ENCODE results near the gene ZNF200. TPM values are rescaled to one million over a fixed set of nuclear protein-coding genes. Genes with fewer than 3 reads are reported as not detected.
A peak's percentile ranks its signal among the peaks of the same experiment; 100 is the strongest.
"Not testable (repeated sequence)": the region's sequence is repeated elsewhere in the genome, so short reads cannot be mapped to it uniquely, and the experiment has no call there.

Gene ZNF200
- total RNA-seq, 2 experiments from 2014 or later: 12.2 to 12.8 TPM

DNA sequence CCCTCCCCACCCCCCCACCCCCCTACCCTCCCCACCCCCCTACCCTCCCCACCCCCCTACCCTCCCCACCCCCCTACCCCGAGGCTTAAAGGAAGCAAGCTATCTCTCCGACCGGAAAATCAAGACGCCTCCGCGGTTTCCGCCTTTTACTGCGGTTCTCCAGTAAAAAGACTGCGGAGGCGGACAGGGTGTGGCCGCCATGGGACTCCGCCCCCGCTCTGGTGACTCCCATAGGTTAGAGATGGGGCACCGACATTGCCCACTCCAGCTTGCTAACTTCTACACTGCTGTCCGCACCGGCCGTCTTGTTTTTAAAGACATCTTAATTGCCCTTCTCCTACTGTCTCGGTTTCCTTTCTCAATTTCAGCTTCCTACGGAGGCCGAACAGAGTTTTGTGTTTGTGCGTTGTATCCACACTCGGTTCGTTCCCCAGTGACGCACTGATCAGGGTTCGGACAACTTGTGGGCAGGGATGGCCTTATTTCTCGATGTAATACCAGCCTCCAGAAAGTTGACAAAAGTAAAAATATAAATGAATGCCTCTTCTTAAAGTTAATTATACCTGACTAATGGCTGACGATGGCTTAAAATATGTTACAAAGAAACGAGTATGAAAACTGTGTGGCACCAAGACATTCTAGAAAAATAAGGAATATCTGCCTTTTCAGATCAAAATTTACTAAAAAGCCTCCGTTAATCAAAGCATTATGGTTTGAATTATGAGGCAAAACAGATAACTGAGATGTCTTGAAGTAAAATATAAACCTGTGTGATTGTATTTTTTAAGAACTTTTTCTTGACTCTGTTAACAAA lies 1.1 kb upstream of the ZNF200 start:
- Mint-ChIP-seq H3K9me3 (peaks cover 8% of the 10 kb centered on the region), H3K36me3 (peaks cover 28% of the 10 kb centered on the region), H3K4me3 (peak overlapping the region; percentile 55), H3K4me1 (peaks cover 10% of the 10 kb centered on the region), H3K27me3 (peaks cover 4% of the 10 kb centered on the region), H3K27ac (peak overlapping the region; percentile 67)
- peak; percentile 19 for DNase-seq

GRCh38 chr16:3234543-3234856 lies 458 bp downstream of the ZNF200 start:
- peaks cover 10% of the 10 kb centered on the region for H3K4me1 Mint-ChIP-seq
- H3K36me3 Mint-ChIP-seq: peaks cover 44% of the 10 kb centered on the region
- H3K27ac Mint-ChIP-seq: peak overlapping the region; percentile 93
- peaks cover 14% of the 10 kb centered on the region for H3K9me3 Mint-ChIP-seq
- peak overlapping the region; percentile 98 for H3K4me3 Mint-ChIP-seq
- no peak for DNase-seq
- H3K27me3 Mint-ChIP-seq: peaks cover 4% of the 10 kb centered on the region

DNA sequence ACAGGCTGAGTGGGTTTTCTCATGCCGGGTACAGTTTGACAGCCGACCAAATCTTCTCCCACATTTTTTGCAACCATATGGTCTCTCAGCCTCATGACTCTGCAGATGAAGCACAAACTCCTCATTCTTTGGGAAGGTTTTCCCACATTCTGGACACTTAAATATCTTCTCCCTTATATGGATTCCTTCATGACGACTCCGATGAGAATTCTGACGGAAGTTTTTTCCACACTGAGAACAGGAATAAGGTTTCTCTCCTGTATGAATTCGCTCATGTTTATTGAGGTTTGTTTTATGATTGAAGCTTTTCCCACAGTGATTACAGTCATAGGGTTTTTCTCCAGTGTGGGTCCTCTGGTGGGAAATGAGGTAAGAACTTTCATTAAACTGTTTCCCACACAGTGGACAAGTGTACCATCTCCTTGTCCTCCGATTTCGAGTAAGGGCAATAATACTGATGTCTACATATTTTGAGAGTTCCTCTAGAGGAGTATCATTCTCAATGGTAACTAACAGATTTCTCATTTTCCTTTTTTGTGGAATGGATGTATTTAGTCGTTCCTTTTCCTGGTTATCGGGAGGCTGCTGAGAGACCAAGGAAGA lies 10.9 kb downstream of the ZNF200 start:
- H3K9me3 Mint-ChIP-seq: peaks cover 56% of the 10 kb centered on the region
- peaks cover 73% of the 10 kb centered on the region for H3K36me3 Mint-ChIP-seq
- H3K27me3 Mint-ChIP-seq: no peaks in the 10 kb centered on the region
- H3K4me3 Mint-ChIP-seq: no peak overlapping the region
- no peak overlapping the region for H3K27ac Mint-ChIP-seq
- no peaks in the 10 kb centered on the region for H3K4me1 Mint-ChIP-seq
- DNase-seq: no peak

- Mint-ChIP-seq H3K27me3 (no peaks in the 10 kb centered on the region), H3K4me1 (peaks cover 14% of the 10 kb centered on the region), H3K9me3 (peaks cover 50% of the 10 kb centered on the region), H3K27ac (no peak overlapping the region), H3K36me3 (peaks cover 62% of the 10 kb centered on the region), H3K4me3 (no peak overlapping the region)
- no peak for DNase-seq
Measured at GRCh38 chr16:3220839-3221238, 14.1 kb downstream of the ZNF200 start.

GRCh38 chr16:3216263-3216640 lies 18.7 kb downstream of the ZNF200 start:
- H3K27me3 Mint-ChIP-seq: no peaks in the 10 kb centered on the region
- DNase-seq: no peak
- peaks cover 34% of the 10 kb centered on the region for H3K4me1 Mint-ChIP-seq
- H3K4me3 Mint-ChIP-seq: peak overlapping the region; percentile 47
- peaks cover 35% of the 10 kb centered on the region for H3K36me3 Mint-ChIP-seq
- peaks cover 33% of the 10 kb centered on the region for H3K9me3 Mint-ChIP-seq
- H3K27ac Mint-ChIP-seq: peak overlapping the region; percentile 96

GRCh38 chr16:3215601-3216262 lies 19.2 kb downstream of the ZNF200 start:
- peak overlapping the region; percentile 47 for H3K4me3 Mint-ChIP-seq
- DNase-seq: no peak
- H3K27me3 Mint-ChIP-seq: no peaks in the 10 kb centered on the region
- peaks cover 30% of the 10 kb centered on the region for H3K36me3 Mint-ChIP-seq
- peaks cover 34% of the 10 kb centered on the region for H3K4me1 Mint-ChIP-seq
- H3K27ac Mint-ChIP-seq: peak overlapping the region; percentile 96
- H3K9me3 Mint-ChIP-seq: peaks cover 31% of the 10 kb centered on the region

- Mint-ChIP-seq H3K36me3 (peaks cover 30% of the 10 kb centered on the region), H3K27me3 (no peaks in the 10 kb centered on the region), H3K4me3 (peak overlapping the region; percentile 47), H3K9me3 (peaks cover 31% of the 10 kb centered on the region), H3K4me1 (peaks cover 34% of the 10 kb centered on the region), H3K27ac (peak overlapping the region; percentile 96)
- peak; percentile 28 for DNase-seq
Measured at GRCh38 chr16:3214904-3215600, 19.9 kb downstream of the ZNF200 start.

- DNase-seq: no peak
- no peak overlapping the region for H3K27ac Mint-ChIP-seq
- H3K4me1 Mint-ChIP-seq: peaks cover 32% of the 10 kb centered on the region
- no peaks in the 10 kb centered on the region for H3K27me3 Mint-ChIP-seq
- H3K4me3 Mint-ChIP-seq: no peak overlapping the region
- H3K36me3 Mint-ChIP-seq: peaks cover 30% of the 10 kb centered on the region
- H3K9me3 Mint-ChIP-seq: peaks cover 27% of the 10 kb centered on the region
Measured at GRCh38 chr16:3212567-3212966, 22.4 kb downstream of the ZNF200 start.

- Mint-ChIP-seq H3K36me3 (peaks cover 29% of the 10 kb centered on the region), H3K27ac (no peak overlapping the region)
Measured at GRCh38 chr16:3212006-3212405, 23.0 kb downstream of the ZNF200 start.

GRCh38 chr16:3207086-3207953 lies 27.6 kb downstream of the ZNF200 start:
- Mint-ChIP-seq H3K27me3 (no peaks in the 10 kb centered on the region), H3K4me3 (no peak overlapping the region), H3K9me3 (peaks cover 11% of the 10 kb centered on the region), H3K4me1 (peaks cover 2% of the 10 kb centered on the region), H3K36me3 (peaks cover 10% of the 10 kb centered on the region), H3K27ac (no peak overlapping the region)
- DNase-seq: no peak

More at GRCh38 chr16:3212006-3212405, 23.0 kb downstream of the ZNF200 start:
- Mint-ChIP-seq H3K4me1 (peaks cover 30% of the 10 kb centered on the region), H3K4me3 (no peak overlapping the region), H3K9me3 (peaks cover 26% of the 10 kb centered on the region), H3K27me3 (no peaks in the 10 kb centered on the region)
- no peak for DNase-seq

GRCh38 chr16:3205939-3206338 lies 29.0 kb downstream of the ZNF200 start:
- H3K9me3 Mint-ChIP-seq: peaks cover 11% of the 10 kb centered on the region
- DNase-seq, H3K27ac Mint-ChIP-seq, H3K27me3 Mint-ChIP-seq, H3K4me1 Mint-ChIP-seq, H3K36me3 Mint-ChIP-seq, H3K4me3 Mint-ChIP-seq: not testable (repeated sequence)

DNA sequence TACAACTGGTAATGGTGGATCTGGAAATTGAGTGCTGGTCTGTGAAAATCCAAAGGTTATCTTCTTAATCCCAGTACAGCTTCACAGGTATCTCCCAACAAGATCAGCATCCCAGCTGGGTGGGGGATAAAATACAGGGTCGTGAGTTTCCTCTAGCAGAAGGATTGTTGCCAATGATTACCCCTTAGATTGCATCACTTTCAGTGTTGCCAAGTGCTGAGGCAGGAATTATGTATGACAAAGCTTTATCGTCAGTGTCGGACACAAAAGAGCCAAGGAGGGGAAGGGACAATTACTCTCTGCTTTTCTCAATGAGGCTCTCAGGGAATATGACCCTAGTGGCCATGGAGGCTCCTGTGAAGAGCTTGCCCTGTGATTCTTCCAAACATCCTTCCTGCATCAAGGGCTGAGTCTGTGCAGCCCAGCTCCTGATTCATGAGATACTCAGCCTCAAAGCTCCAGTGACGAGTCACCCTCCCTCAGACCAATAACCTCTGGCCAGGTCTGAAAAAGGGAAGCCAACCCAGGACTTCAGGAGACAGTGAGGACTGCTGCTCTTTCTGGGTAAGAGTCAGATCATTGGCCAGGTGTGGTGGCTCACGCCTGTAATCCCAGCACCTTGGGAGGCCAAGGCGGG lies 31.9 kb downstream of the ZNF200 start:
- H3K9me3 Mint-ChIP-seq: peaks cover 11% of the 10 kb centered on the region
- peaks cover 3% of the 10 kb centered on the region for H3K27me3 Mint-ChIP-seq
- H3K4me1 Mint-ChIP-seq: no peaks in the 10 kb centered on the region
- H3K4me3 Mint-ChIP-seq: no peak overlapping the region
- DNase-seq: no peak
- H3K36me3 Mint-ChIP-seq: peaks cover 7% of the 10 kb centered on the region
- no peak overlapping the region for H3K27ac Mint-ChIP-seq

DNA sequence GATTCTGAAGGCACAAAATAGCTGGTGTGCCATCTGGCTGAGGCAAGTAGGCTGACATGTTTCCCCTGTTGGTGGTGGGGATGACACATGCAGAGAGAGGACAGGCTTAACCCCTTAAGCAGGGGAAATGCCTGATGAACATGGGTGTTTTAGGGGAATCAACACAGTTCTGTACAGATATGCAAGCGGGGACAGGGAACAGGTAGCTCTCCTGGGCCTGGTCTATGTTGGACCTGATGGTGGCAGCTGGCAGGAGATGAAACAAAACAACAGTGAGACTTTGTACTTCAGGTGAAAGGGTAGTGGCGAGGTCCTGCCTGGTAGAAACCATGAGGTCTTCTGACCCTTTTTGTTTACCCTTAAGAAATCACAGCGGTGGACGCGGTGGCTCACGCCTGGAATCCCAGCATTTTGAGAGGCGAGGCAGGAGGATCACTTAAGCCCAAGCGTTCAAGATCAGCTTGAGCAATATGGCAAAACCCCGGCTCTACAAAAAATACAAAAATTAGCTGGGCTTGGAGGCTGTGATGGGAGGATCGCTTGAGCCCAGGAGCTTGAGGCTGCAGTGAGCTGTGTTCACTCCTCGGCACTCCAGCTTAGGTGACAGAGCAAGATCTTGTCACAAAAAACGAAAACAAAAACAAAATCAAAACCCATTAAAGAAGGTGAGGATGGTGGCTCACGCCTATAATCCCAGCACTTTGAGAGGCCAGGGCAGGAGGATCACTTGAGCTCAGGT lies 36.5 kb downstream of the ZNF200 start:
- Mint-ChIP-seq H3K36me3 (no peaks in the 10 kb centered on the region), H3K9me3 (no peaks in the 10 kb centered on the region), H3K27me3 (peaks cover 33% of the 10 kb centered on the region), H3K27ac (no peak overlapping the region), H3K4me3 (no peak overlapping the region), H3K4me1 (no peaks in the 10 kb centered on the region)
- DNase-seq: no peak

All from activated naive CD8-positive, alpha-beta T cell treated with anti-CD3 and anti-CD28 coated beads for 36 hours (primary cell).